Smooth muscle cell (in vitro differentiated cells): ENCODE results near the gene NABP1. TPM values are rescaled to one million over a fixed set of nuclear protein-coding genes. Genes with fewer than 3 reads are reported as not detected.
A peak's percentile ranks its signal among the peaks of the same experiment; 100 is the strongest.

Experiments used
- DNase-seq: peaks from one replicate; lab custom pipeline; 2025; ENCODE audit not compliant: unreplicated experiment; lab: John Stamatoyannopoulos, UW
- H2AFZ ChIP-seq: fragments of 200-600 bp; sonication (generic); 2 replicates; pipeline ENCODE4 v1.6.0; 2016; ENCODE audit warnings: antibody characterized with exemption, low read depth, mild to moderate bottlenecking
- H3F3A ChIP-seq: fragments of 200-600 bp; sonication (generic); 2 replicates; pipeline ENCODE4 v1.6.0; 2017; ENCODE audit warnings: antibody characterized with exemption, low read depth
- H3K27ac ChIP-seq: fragments of 200-600 bp; sonication (generic); 2 replicates; pipeline ENCODE4 v1.5.1; 2016; ENCODE audit warnings: low read depth, mild to moderate bottlenecking
- H3K27me3 ChIP-seq: fragments of 200-600 bp; sonication (generic); 2 replicates; pipeline ENCODE4 v1.6.1; 2016; ENCODE audit warnings: low read depth, mild to moderate bottlenecking
- H3K36me3 ChIP-seq: fragments of 200-600 bp; sonication (generic); 2 replicates; pipeline ENCODE4 v1.5.1; 2016; ENCODE audit warnings: low read depth
- H3K4me1 ChIP-seq: fragments of 200-600 bp; sonication (generic); 2 replicates; pipeline ENCODE4 v1.5.1; 2016; ENCODE audit warnings: low read depth
- H3K4me2 ChIP-seq: fragments of 200-600 bp; sonication (generic); 2 replicates; pipeline ENCODE4 v1.6.0; 2016; ENCODE audit warnings: mild to moderate bottlenecking
- H3K4me3 ChIP-seq: fragments of 200-600 bp; sonication (generic); 2 replicates; pipeline ENCODE4 v1.5.1; 2016; ENCODE audit warnings: mild to moderate bottlenecking
- H3K79me2 ChIP-seq: fragments of 200-600 bp; sonication (generic); 2 replicates; pipeline ENCODE4 v1.6.0; 2016; ENCODE audit warnings: low read depth, mild to moderate bottlenecking
- H3K9ac ChIP-seq: fragments of 200-600 bp; sonication (generic); 2 replicates; pipeline ENCODE4 v1.6.0; 2016; ENCODE audit warnings: low read depth
- H3K9me3 ChIP-seq: fragments of 200-600 bp; sonication (generic); replicated peaks from 2 replicates; pipeline ENCODE4 v1.5.1; 2016; ENCODE audit warnings: low read depth
- H4K20me1 ChIP-seq: fragments of 200-600 bp; sonication (generic); 2 replicates; pipeline ENCODE4 v1.6.0; 2016; ENCODE audit warnings: low read depth
- WGBS: methylation state at CpG from one replicate; pipeline ENCODE4 v1.1.7; 2016; ENCODE audit warnings: low lambda C conversion rate; 5-methylcytosine and 5-hydroxymethylcytosine counted together
- polyA plus RNA-seq: library from polyadenylated mRNA; unstranded; fragments of >200 nt; fragmentation: Nextera tagmentation; extraction: Ambion mirVana; gene quantifications from 2 replicates; pipeline ENCODE4 v1.2.1, GENCODE V29; 2016
- total RNA-seq: library from RNA; depleted of rRNA; stranded (reverse); fragments of >200 nt; gene quantifications from 2 replicates; pipeline ENCODE4 v1.2.3, GENCODE V29; 2014
- TF ChIP-seq, protein P1 (sequence below): fragments of 200-600 bp; sonication (generic); IDR thresholded peaks from 2 replicates; pipeline ENCODE4 v1.5.1; 2017; ENCODE audit warnings: borderline replicate concordance, mild to moderate bottlenecking, antibody characterized with exemption; ENCODE audit not compliant: insufficient read depth, poor library complexity, severe bottlenecking

NABP1 gene
- total and polyA plus RNA-seq, 2 experiments from 2014 or later, result 7.8 to 44.9 TPM

DNA sequence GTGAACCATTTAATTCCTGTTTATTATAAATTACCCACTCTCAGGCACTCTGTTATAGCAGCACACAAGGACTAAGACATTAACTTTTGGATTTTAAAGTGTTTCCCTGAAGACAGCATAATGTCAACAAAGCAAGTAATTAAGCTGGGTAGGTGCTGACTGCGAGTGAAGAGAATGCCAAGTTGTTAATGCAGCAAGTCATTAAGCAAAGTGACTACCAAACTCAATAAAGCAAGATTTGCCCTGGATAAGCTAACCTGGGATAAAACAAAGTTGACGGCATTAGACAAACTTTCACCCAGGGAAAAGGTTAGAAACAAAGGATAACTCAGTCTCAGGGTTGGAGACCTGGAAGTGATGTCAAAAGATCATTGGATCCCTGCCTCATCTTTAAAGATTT is 28.4 kb upstream of the NABP1 start:
- H3K4me2 ChIP-seq, result no peak overlapping the region
- no peak overlapping the region for H3K9ac ChIP-seq
- peaks cover 9% of the 10 kb centered on the region for H3F3A ChIP-seq
- no peak overlapping the region for H2AFZ ChIP-seq
- H3K27me3 ChIP-seq, result no peaks in the 10 kb centered on the region
- no peaks in the 10 kb centered on the region for H3K9me3 ChIP-seq
- DNase-seq, result no peak
- H3K4me3 ChIP-seq, result no peak overlapping the region
- TF ChIP-seq, protein P1, sequence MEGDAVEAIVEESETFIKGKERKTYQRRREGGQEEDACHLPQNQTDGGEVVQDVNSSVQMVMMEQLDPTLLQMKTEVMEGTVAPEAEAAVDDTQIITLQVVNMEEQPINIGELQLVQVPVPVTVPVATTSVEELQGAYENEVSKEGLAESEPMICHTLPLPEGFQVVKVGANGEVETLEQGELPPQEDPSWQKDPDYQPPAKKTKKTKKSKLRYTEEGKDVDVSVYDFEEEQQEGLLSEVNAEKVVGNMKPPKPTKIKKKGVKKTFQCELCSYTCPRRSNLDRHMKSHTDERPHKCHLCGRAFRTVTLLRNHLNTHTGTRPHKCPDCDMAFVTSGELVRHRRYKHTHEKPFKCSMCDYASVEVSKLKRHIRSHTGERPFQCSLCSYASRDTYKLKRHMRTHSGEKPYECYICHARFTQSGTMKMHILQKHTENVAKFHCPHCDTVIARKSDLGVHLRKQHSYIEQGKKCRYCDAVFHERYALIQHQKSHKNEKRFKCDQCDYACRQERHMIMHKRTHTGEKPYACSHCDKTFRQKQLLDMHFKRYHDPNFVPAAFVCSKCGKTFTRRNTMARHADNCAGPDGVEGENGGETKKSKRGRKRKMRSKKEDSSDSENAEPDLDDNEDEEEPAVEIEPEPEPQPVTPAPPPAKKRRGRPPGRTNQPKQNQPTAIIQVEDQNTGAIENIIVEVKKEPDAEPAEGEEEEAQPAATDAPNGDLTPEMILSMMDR, result no peak
- no peaks in the 10 kb centered on the region for H4K20me1 ChIP-seq
- no peaks in the 10 kb centered on the region for H3K36me3 ChIP-seq
- H3K4me1 ChIP-seq, result peaks cover 8% of the 10 kb centered on the region
- 82% methylated on average over 2 of the region's 2 CpGs for WGBS
- H3K79me2 ChIP-seq, result no peaks in the 10 kb centered on the region
- H3K27ac ChIP-seq, result no peak overlapping the region

DNA sequence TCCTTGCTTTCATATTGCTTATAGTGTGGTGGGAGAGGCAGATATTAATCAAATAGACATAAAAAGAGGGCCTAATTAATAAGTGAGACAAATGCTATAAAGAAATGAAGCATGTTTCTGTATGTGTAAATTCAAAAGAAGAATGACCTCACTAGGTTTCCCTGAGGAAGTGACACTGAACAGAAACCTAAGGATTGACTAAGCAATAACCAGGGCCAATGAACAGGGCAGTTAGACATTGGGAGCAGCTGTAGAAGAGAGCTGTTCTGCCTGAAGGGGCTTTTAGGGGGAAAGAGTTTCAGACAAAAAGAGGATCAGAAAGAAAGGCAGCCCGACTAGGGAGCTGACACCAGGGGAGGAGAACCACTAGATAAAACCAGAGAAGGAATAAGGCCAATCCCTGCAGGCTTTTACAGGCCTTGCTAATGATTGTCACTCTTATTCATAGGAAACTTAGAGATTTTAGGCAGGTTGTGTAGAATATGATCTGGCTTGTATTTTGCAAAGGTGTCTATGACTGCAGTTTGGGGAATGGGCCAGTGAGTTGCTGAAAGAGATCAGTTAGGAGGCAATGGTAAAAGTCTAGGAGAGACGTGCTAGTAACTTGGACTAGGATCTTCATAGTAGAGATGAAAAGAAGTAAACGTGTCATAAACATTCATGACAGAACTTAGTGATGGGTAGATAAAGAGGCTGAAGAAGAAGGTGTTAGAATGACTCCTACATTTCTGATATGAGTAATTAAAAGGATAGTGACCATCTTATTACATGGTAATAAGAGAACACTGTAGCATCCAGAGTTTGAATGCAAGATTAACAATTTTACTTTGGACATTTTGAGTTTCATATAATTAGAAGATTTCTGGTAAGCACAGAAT is 26.8 kb upstream of the NABP1 start:
- no peaks in the 10 kb centered on the region for H3K36me3 ChIP-seq
- no peaks in the 10 kb centered on the region for H3K79me2 ChIP-seq
- H3K4me3 ChIP-seq, result no peak overlapping the region
- 80% methylated on average over 3 of the region's 3 CpGs for WGBS
- DNase-seq, result no peak
- no peaks in the 10 kb centered on the region for H3K27me3 ChIP-seq
- H3F3A ChIP-seq, result peaks cover 9% of the 10 kb centered on the region
- no peaks in the 10 kb centered on the region for H3K9me3 ChIP-seq
- H4K20me1 ChIP-seq, result no peaks in the 10 kb centered on the region
- H3K4me2 ChIP-seq, result no peak overlapping the region
- no peak overlapping the region for H3K9ac ChIP-seq
- H2AFZ ChIP-seq, result peak overlapping the region; percentile 17
- H3K4me1 ChIP-seq, result peaks cover 8% of the 10 kb centered on the region
- TF ChIP-seq, protein P1, result no peak
- H3K27ac ChIP-seq, result no peak overlapping the region

DNA sequence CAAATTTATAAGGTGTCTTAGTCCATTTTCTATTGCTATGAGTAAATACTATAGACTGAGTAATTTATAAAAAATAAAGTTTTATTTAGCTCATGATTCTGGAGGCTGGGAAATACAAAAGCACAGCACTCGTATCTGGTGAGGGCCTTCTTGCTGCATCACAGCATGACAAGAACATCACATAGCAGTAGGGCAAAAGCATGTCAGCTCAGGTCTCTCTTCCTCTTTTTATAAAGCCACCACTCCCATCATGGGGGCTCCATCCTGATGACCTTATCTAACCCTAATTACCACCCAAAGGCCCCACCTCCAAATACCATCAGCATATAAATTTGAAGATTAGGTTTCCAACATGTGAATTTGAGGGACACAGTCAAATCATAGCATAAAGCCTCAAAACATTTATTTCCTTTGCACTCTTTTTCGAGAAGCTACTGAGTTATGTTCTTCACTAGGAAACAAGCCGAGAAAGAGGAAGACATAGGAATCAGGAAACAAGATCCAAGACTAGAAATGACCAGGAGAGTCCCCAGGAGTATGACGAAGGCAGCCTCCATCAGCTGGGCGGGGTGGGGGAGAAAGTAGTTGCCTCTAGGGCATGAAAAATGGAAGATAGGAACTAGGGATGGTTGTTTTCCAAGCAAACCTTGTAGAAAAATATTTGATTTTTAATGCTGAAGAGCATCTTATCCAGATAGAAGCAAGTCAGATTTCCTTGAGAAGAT is 24.1 kb upstream of the NABP1 start:
- H3K9ac ChIP-seq, result no peak overlapping the region
- H2AFZ ChIP-seq, result no peak overlapping the region
- no peak overlapping the region for H3K4me3 ChIP-seq
- TF ChIP-seq, protein P1, result no peak
- H3K4me1 ChIP-seq, result peaks cover 8% of the 10 kb centered on the region
- H3K36me3 ChIP-seq, result no peaks in the 10 kb centered on the region
- H3K9me3 ChIP-seq, result no peaks in the 10 kb centered on the region
- no peaks in the 10 kb centered on the region for H3K27me3 ChIP-seq
- no peak for DNase-seq
- H3K4me2 ChIP-seq, result no peak overlapping the region
- 92% methylated on average over 5 of the region's 5 CpGs for WGBS
- H3K79me2 ChIP-seq, result no peaks in the 10 kb centered on the region
- no peaks in the 10 kb centered on the region for H3F3A ChIP-seq
- no peak overlapping the region for H3K27ac ChIP-seq
- no peaks in the 10 kb centered on the region for H4K20me1 ChIP-seq
